H1 (cell line): ENCODE data around the gene RBBP5. TPM values are rescaled to one million over a fixed set of nuclear protein-coding genes. Genes with fewer than 3 reads are reported as not detected.

ENCODE experiments used
- CHD1 ChIP-seq: IDR thresholded peaks from 2 replicates; pipeline ENCODE4 v1.6.1; 2012; ENCODE audit warnings: low read depth, low read length, improper control_type of control experiment
- POLR2AphosphoS5 ChIP-seq: IDR thresholded peaks from 2 replicates; pipeline ENCODE4 v1.6.1; 2011; ENCODE audit warnings: low read depth, low read length
- TAF7 ChIP-seq: optimal IDR thresholded peaks from 2 replicates; pipeline ENCODE3; 2011; ENCODE audit warnings: low read depth, mild to moderate bottlenecking, inconsistent platforms, low read length, moderate library complexity, borderline replicate concordance
- polyA plus RNA-seq, 7 experiments: library from polyadenylated mRNA; depleted of rRNA in 3 of 7; stranded (reverse) in 5 of 7; unstranded in 2 of 7; fragments of >200 nt in 5 of 7; fragments of 200-250 nt in 2 of 7; gene quantifications; 1 replicate in 5 of 7; 2 replicates in 1 of 7; 4 replicates in 1 of 7; pipeline versions ENCODE4 v1.2.1 to v1.2.3, GENCODE V29; 2011 to 2013; ENCODE audit warnings: missing spikeins in 2 of 7, mixed read lengths in 2 of 7
- total RNA-seq: library from RNA; stranded (reverse); fragmentation: NEBNext Ultra II Directional; extraction: Animal tissue kit (Norgen Biotek cat#: 25700); gene quantifications from 2 replicates; pipeline ENCODE4 v1.2.1, GENCODE V29; 2021
- TF ChIP-seq, protein P1 (sequence below): IDR thresholded peaks from 2 replicates; pipeline ENCODE4 v1.6.1; 2011; ENCODE audit warnings: low read length, improper control_type of control experiment

Gene RBBP5
- total and polyA plus RNA-seq, 2 of the 8 experiments (the other 6 are each of a cell fraction or from before 2014, with no cell fraction given) = 6.7 to 21.5 TPM

DNA sequence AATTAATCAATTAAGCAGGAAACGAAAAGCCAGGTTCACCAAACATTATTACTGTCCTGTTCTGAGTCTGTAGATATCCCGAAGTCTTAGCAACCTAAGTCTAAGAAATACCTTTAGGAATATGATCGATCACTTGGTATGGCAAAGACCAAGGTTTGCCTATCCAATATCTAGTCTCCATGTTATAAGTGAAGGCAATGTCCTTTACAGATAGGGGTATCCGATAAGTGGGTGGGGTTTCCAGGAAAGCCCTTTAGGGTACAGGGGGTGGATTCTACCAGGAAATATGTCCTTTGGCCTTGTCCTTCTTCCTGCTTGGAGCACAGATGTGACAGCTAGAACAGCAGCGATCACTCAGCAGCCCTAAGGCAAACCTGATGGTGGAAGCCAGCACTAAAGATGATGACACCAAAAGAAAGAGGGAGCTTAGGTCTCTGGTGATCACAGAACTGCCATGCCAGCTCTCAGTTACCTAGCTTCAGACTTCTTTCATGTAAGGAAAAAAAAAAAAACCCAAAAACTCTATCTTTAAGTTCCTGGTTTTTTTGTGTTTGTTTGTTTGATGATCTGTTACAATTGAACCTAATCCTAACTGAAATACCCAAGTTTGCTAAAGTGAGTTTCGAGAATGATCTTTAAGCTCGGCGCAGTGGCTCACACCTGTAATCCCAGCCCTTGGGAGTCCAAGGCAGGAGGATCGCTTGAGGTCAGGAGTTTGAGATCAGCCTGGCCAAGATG lies 48.9 kb upstream of the RBBP5 start (continued):
- TF ChIP-seq TAF7 = no peak
- no peak for TF ChIP-seq POLR2AphosphoS5
- TF ChIP-seq, protein P1, sequence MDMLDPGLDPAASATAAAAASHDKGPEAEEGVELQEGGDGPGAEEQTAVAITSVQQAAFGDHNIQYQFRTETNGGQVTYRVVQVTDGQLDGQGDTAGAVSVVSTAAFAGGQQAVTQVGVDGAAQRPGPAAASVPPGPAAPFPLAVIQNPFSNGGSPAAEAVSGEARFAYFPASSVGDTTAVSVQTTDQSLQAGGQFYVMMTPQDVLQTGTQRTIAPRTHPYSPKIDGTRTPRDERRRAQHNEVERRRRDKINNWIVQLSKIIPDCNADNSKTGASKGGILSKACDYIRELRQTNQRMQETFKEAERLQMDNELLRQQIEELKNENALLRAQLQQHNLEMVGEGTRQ = no peak
- no peak for TF ChIP-seq CHD1
